ENCODE measurements around the gene TMEM191C. TPM values are rescaled to one million over a fixed set of nuclear protein-coding genes. Genes with fewer than 3 reads are reported as not detected.

Gene TMEM191C
- total RNA-seq, 1 donor: 0.72 TPM

DNA sequence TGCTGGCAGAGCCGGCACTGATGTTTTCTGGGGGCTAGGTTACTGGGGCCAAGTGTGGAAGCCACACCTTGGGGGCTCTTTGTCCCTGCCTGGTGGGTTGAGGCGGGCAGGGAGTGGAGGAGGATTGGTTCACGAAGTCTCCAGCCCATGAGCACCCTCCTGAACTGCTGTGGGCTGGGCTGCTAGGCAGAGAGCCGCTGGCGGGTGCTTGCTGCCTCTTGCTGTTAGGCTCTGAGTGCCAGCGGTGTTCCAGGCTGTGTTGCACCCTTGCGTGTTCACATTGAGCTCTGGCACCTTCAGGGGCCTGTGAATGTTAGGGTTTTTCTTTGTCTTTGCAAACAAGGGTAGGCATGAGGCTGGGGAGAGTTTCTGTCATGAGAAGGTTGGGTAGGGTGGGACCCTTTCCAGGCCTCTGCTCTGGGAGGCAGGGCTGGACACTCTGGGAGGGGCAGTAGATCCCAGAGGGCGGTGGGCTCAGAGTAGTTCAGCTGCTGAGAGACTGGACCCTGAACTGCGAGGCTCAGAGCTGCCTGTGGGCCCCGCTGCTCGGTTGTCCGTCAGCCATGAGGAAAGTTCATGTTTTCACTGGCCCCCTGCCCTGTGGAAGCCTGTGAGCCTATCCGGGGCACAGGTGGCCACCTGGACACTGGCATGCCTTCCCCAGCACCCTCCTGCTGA, 24.0 kb upstream of the TMEM191C start:
- no peak overlapping the region for H3K4me2 ChIP-seq (ENCODE audit: insufficient read depth, low read length)
- no peaks in the 10 kb centered on the region for H3K27me3 ChIP-seq (ENCODE audit: insufficient read depth, low read length)
- H3K9me3 ChIP-seq (ENCODE audit: low read depth, low read length): no peaks in the 10 kb centered on the region
- H3K27ac ChIP-seq (ENCODE audit: low read depth, low read length): no peak overlapping the region
- TF ChIP-seq, protein P1, sequence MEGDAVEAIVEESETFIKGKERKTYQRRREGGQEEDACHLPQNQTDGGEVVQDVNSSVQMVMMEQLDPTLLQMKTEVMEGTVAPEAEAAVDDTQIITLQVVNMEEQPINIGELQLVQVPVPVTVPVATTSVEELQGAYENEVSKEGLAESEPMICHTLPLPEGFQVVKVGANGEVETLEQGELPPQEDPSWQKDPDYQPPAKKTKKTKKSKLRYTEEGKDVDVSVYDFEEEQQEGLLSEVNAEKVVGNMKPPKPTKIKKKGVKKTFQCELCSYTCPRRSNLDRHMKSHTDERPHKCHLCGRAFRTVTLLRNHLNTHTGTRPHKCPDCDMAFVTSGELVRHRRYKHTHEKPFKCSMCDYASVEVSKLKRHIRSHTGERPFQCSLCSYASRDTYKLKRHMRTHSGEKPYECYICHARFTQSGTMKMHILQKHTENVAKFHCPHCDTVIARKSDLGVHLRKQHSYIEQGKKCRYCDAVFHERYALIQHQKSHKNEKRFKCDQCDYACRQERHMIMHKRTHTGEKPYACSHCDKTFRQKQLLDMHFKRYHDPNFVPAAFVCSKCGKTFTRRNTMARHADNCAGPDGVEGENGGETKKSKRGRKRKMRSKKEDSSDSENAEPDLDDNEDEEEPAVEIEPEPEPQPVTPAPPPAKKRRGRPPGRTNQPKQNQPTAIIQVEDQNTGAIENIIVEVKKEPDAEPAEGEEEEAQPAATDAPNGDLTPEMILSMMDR (IDR thresholded peaks at IDR 0.05; ENCODE audit: extremely low read depth, low read depth, low read length): no peak
- no peaks in the 10 kb centered on the region for H3K36me3 ChIP-seq (ENCODE audit: insufficient read depth, low read length)
- DNase-seq (ENCODE audit: insufficient read length, low spot score, missing footprints): no peak
- no peak overlapping the region for H2AFZ ChIP-seq (ENCODE audit: low read length)
- no peak overlapping the region for H3K4me3 ChIP-seq (ENCODE audit: insufficient read depth, low read length)
- no peaks in the 10 kb centered on the region for H3K79me2 ChIP-seq (ENCODE audit: insufficient read depth, low read length)
- H3K4me1 ChIP-seq (ENCODE audit: insufficient read depth, low read length): no peaks in the 10 kb centered on the region
- peaks cover 18% of the 10 kb centered on the region for H4K20me1 ChIP-seq (ENCODE audit: insufficient read depth, low read length)

DNA sequence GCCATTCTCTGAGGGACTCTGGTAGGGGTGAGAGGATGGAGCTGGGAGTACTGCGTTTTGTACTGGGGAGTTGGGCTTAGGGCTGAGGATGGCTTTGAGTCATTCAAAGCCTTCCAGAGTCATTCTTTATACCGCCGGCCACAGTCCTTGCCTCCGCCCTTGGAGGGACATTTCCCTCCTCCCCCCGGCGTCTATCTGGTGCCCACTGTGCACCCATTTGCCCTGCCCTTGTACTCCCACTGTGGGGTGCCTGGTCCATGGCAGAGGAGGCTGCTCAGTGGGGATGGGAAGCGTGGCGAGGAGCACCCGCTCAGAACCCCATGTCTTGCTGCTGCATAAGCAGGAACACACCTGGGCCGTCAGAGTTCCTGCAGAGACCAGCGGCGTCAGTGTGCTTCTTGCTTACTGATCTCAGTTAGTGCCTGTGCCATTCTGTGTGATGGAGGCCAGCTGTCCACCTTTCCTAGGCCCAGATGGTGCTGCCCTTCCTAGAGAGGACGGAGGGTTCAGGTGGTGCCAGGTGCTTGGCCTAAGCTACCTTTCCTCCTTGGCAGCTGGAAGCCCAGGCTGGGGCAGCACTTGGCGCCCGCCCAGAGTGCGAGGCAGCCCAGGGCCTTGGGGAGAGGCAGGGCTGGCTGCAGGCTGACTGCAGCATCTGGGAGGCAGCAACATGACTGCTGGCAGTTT, 23.3 kb upstream of the TMEM191C start:
- no peak for DNase-seq (ENCODE audit: insufficient read length, low spot score, missing footprints)
- Histone ChIP-seq H3K4me2 (ENCODE audit: insufficient read depth, low read length) (no peak overlapping the region), H3K4me3 (ENCODE audit: insufficient read depth, low read length) (no peak overlapping the region), H3K79me2 (ENCODE audit: insufficient read depth, low read length) (no peaks in the 10 kb centered on the region), H3K36me3 (ENCODE audit: insufficient read depth, low read length) (no peaks in the 10 kb centered on the region), H3K4me1 (ENCODE audit: insufficient read depth, low read length) (no peaks in the 10 kb centered on the region), H3K27ac (ENCODE audit: low read depth, low read length) (no peak overlapping the region), H3K9me3 (ENCODE audit: low read depth, low read length) (no peaks in the 10 kb centered on the region), H2AFZ (ENCODE audit: low read length) (no peak overlapping the region), H3K27me3 (ENCODE audit: insufficient read depth, low read length) (no peaks in the 10 kb centered on the region), H4K20me1 (ENCODE audit: insufficient read depth, low read length) (peaks cover 18% of the 10 kb centered on the region)
- TF ChIP-seq, protein P1 (IDR thresholded peaks at IDR 0.05; ENCODE audit: extremely low read depth, low read depth, low read length): no peak

DNA sequence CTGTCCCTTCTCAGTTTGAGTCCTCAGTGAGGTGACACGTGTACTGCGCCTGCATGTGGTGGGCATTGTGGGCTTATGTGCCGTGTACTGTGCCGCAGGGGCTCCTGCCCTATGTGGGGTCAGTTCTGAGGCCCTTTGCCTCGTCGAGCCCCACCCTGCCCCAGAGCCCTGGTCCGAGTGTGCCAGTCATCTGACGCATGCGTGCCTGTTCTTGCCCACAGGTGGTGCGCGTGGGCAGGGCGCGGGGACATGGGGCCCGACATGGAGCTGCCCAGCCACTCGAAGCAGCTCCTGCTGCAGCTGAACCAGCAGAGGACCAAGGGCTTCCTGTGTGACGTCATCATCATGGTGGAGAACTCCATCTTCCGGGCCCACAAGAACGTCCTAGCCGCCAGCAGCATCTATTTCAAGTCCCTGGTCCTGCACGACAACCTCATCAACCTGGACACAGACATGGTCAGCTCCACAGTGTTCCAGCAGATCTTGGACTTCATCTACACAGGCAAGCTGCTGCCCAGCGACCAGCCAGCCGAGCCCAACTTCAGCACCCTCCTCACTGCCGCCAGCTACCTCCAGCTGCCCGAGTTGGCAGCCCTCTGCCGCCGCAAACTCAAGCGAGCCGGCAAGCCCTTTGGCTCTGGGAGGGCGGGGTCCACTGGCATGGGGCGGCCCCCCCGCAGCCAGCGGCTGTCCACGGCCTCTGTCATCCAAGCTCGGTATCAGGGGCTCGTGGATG, 22.3 kb upstream of the TMEM191C start:
- no peak overlapping the region for H3K27ac ChIP-seq (ENCODE audit: low read depth, low read length)
- H3K27me3 ChIP-seq (ENCODE audit: insufficient read depth, low read length): no peaks in the 10 kb centered on the region
- no peaks in the 10 kb centered on the region for H3K36me3 ChIP-seq (ENCODE audit: insufficient read depth, low read length)
- H3K4me2 ChIP-seq (ENCODE audit: insufficient read depth, low read length): no peak overlapping the region
- no peak overlapping the region for H2AFZ ChIP-seq (ENCODE audit: low read length)
- no peaks in the 10 kb centered on the region for H3K79me2 ChIP-seq (ENCODE audit: insufficient read depth, low read length)
- H3K4me1 ChIP-seq (ENCODE audit: insufficient read depth, low read length): no peaks in the 10 kb centered on the region
- no peak for DNase-seq (ENCODE audit: insufficient read length, low spot score, missing footprints)
- H3K4me3 ChIP-seq (ENCODE audit: insufficient read depth, low read length): no peak overlapping the region
- TF ChIP-seq, protein P1 (IDR thresholded peaks at IDR 0.05; ENCODE audit: extremely low read depth, low read depth, low read length): no peak
- peaks cover 18% of the 10 kb centered on the region for H4K20me1 ChIP-seq (ENCODE audit: insufficient read depth, low read length)
- H3K9me3 ChIP-seq (ENCODE audit: low read depth, low read length): no peaks in the 10 kb centered on the region

Data from osteoblast (primary cell).